Liver (tissue), 9 donors: ENCODE measurements around the gene IKZF4. TPM values are rescaled to one million over a fixed set of nuclear protein-coding genes. Genes with fewer than 3 reads are reported as not detected.

Source experiments
- DNase-seq: peaks from one replicate; pipeline ENCODE4 v3.0.0-alpha.2; 2017; ENCODE audit warnings: low spot score
- H3K27ac ChIP-seq, 2 donors: one replicate each; pipeline ENCODE4 v1.7.0; 2013; ENCODE audit warnings: inconsistent platforms in 2 of 2, low read length in 2 of 2, control low read depth in 1 of 2, low read depth in 1 of 2, mild to moderate bottlenecking in 1 of 2
- H3K27me3 ChIP-seq, 4 donors: one replicate each; pipeline versions ENCODE4 v1.6.1 to v1.7.0; 2013; ENCODE audit warnings: low read length in 3 of 4, inconsistent platforms in 1 of 4, mild to moderate bottlenecking in 1 of 4, moderate library complexity in 1 of 4; ENCODE audit not compliant: control insufficient read depth in 4 of 4, insufficient read depth in 4 of 4
- H3K36me3 ChIP-seq, 4 donors: one replicate each; pipeline versions ENCODE4 v1.6.1 to v1.7.0; 2013; ENCODE audit warnings: low read length in 3 of 4, mild to moderate bottlenecking in 3 of 4, low read depth in 1 of 4, moderate library complexity in 1 of 4; ENCODE audit not compliant: control insufficient read depth in 4 of 4, insufficient read depth in 3 of 4
- H3K4me1 ChIP-seq, 4 donors: one replicate each; pipeline versions ENCODE4 v1.6.1 to v1.7.0; 2013; ENCODE audit warnings: low read length in 3 of 4, mild to moderate bottlenecking in 3 of 4, moderate library complexity in 1 of 4; ENCODE audit not compliant: control insufficient read depth in 4 of 4, insufficient read depth in 4 of 4
- H3K4me3 ChIP-seq, 3 donors: one replicate each; pipeline versions ENCODE4 v1.6.1 to v1.7.0; 2013; ENCODE audit warnings: low read length in 3 of 3, control low read depth in 1 of 3, low read depth in 1 of 3, mild to moderate bottlenecking in 1 of 3
- H3K9ac ChIP-seq, 2 donors: one replicate each; pipeline ENCODE4 v1.7.0; 2013; ENCODE audit warnings: low read length in 2 of 2, mild to moderate bottlenecking in 2 of 2, moderate library complexity in 2 of 2, control low read depth in 1 of 2, low read depth in 1 of 2
- H3K9me3 ChIP-seq, 4 donors: one replicate each; pipeline versions ENCODE4 v1.6.1 to v1.7.0; 2013; ENCODE audit warnings: low read length in 3 of 4; ENCODE audit not compliant: control insufficient read depth in 4 of 4
- EGR1 ChIP-seq, 2 donors: IDR thresholded peaks; 2 replicates each; pipeline ENCODE4 v1.6.1; 2016 to 2018; ENCODE audit warnings: antibody characterized with exemption in 2 of 2, low read depth in 2 of 2
- FOXA1 ChIP-seq: IDR thresholded peaks from 2 replicates; pipeline ENCODE4 v1.6.1; 2016; ENCODE audit warnings: antibody characterized with exemption
- FOXA2 ChIP-seq: IDR thresholded peaks from 2 replicates; pipeline ENCODE4 v1.6.1; 2016; ENCODE audit warnings: antibody characterized with exemption
- GABPA ChIP-seq, 2 donors: IDR thresholded peaks in 1 of 2; conservative IDR thresholded peaks in 1 of 2; 2 replicates each; pipeline ENCODE4 v1.6.1; 2016; ENCODE audit warnings: antibody characterized with exemption in 2 of 2, mild to moderate bottlenecking in 1 of 2, moderate library complexity in 1 of 2
- HNF4A ChIP-seq, 2 donors: conservative IDR thresholded peaks; 2 replicates each; pipeline ENCODE4 v1.6.1; 2016; ENCODE audit warnings: antibody characterized with exemption in 2 of 2, mild to moderate bottlenecking in 2 of 2
- HNF4G ChIP-seq: IDR thresholded peaks from 2 replicates; pipeline ENCODE4 v1.6.1; 2016; ENCODE audit warnings: antibody characterized with exemption
- JUND ChIP-seq, 2 donors: IDR thresholded peaks; 2 replicates each; pipeline ENCODE4 v1.6.1; 2016; ENCODE audit warnings: antibody characterized with exemption in 2 of 2
- NR2F2 ChIP-seq: IDR thresholded peaks from 2 replicates; pipeline ENCODE4 v1.6.1; 2016; ENCODE audit warnings: antibody characterized with exemption
- RAD21 ChIP-seq, 2 donors: IDR thresholded peaks; 2 replicates each; pipeline ENCODE4 v1.6.1; 2016; ENCODE audit warnings: antibody characterized with exemption in 2 of 2, mild to moderate bottlenecking in 2 of 2
- RXRA ChIP-seq, 2 donors: IDR thresholded peaks; 2 replicates each; pipeline ENCODE4 v1.6.1; 2017 to 2018; ENCODE audit warnings: antibody characterized with exemption in 2 of 2, mild to moderate bottlenecking in 1 of 2
- SP1 ChIP-seq: IDR thresholded peaks from 2 replicates; pipeline ENCODE4 v1.6.1; 2018; ENCODE audit warnings: antibody characterized with exemption, mild to moderate bottlenecking
- TAF1 ChIP-seq: conservative IDR thresholded peaks from 2 replicates; pipeline ENCODE4 v1.6.1; 2016; ENCODE audit warnings: antibody characterized with exemption, mild to moderate bottlenecking
- YY1 ChIP-seq: IDR thresholded peaks from 2 replicates; pipeline ENCODE4 v1.6.1; 2016; ENCODE audit warnings: antibody characterized with exemption, mild to moderate bottlenecking
- WGBS: extraction: QIAGEN DNeasy Blood & Tissue Kit; methylation state at CpG from one replicate; pipeline ENCODE4 v1.1.7; 2013; 5-methylcytosine and 5-hydroxymethylcytosine counted together
- polyA plus RNA-seq, 2 donors: library from polyadenylated mRNA; stranded (reverse) in 1 of 2; unstranded in 1 of 2; fragments of 200-250 nt in 1 of 2; fragments of >200 nt in 1 of 2; fragmentation: Nextera tagmentation in 1 of 2; extraction: Ambion mirVana in 1 of 2; gene quantifications; one replicate each; pipeline versions ENCODE4 v1.2.1 to v1.2.3, GENCODE V29; 2013 to 2015
- total RNA-seq, 2 donors: library from RNA; depleted of rRNA; stranded (reverse); fragments of >200 nt; gene quantifications; one replicate each; pipeline ENCODE4 v1.2.3, GENCODE V29; 2014
- TF ChIP-seq, protein P1 (sequence below): IDR thresholded peaks from 2 replicates; pipeline ENCODE4 v1.6.1; 2016; ENCODE audit warnings: antibody characterized with exemption, mild to moderate bottlenecking
- TF ChIP-seq, protein P2 (sequence below): IDR thresholded peaks from 2 replicates; pipeline ENCODE4 v1.6.1; 2016; ENCODE audit warnings: antibody characterized with exemption
- TF ChIP-seq, protein P3 (sequence below): IDR thresholded peaks from 2 replicates; pipeline ENCODE4 v1.6.1; 2016; ENCODE audit warnings: antibody characterized with exemption
- TF ChIP-seq, protein P4 (sequence below): IDR thresholded peaks from 2 replicates; pipeline ENCODE4 v1.6.1; 2016; ENCODE audit warnings: antibody characterized with exemption
- TF ChIP-seq, protein P5 (sequence below): fragments of 150-350 bp; IDR thresholded peaks from 2 replicates; pipeline ENCODE4 v1.5.1; 2017; ENCODE audit warnings: improper control_type of control experiment, low read depth, low read length; ENCODE audit not compliant: missing input control
- donor health status: healthy.
- donor health status: healthy.
- donor health status: healthy.
- donor health status: healthy.
- donor health status: healthy.

The IKZF4 gene
- total and polyA plus RNA-seq, 4 donors = 0.47 to 1.9 (median 0.75) TPM

DNA sequence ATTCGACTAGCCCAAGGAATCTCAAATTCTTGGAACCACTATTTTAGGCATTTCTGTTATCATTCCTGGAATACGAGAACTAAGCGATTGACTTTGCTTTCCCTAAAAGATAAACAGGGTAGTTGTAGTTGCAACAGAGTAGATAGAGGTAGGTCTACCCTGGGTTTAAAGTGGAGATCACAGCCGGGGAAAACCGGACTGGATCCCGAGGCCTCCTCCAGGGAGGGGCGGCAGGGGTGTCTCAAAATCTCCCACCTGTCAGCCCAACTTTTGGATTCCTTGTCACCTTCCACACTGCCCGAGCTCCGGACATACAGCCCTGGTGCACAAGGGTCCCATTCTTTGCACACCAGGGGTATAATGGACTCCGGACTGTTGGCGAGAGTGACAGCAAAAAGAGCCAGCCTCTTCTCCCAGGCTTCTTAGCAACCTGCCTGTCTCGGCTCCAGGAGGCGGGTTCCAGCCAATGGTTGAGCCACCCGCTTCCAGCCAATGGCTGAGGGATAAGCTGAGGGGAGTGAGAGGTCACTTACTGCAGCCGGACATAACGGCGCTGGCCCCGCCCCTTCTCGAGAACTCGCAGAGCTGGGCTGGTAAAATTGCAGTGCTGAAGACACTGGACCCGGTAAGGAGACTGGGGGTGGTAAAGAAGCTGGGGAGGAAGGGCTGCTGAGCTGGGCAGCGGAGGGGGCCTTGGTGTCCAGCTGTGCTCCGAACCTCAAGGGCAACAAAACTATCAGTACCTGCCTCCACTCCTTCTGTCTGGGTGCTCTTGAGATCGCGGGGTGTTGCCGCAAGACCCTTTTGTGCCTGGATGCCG lies 23.9 kb upstream of the IKZF4 start, which contains the start of gene SUOX:
Gene SUOX, plus strand, starts transcription at position 562 of the 820 bp plus-strand sequence. CDS start 4,946 bp downstream, outside the sequence.
- 1% methylated on average over 27 of the region's 27 CpGs for WGBS
- H3K36me3 ChIP-seq = peaks cover 8 to 23% (median 21%) of the 10 kb centered on the region in 4 donors
- H3K9me3 ChIP-seq = no peaks in the 10 kb centered on the region
- peak; percentile 89 for DNase-seq
- TF ChIP-seq, protein P1, sequence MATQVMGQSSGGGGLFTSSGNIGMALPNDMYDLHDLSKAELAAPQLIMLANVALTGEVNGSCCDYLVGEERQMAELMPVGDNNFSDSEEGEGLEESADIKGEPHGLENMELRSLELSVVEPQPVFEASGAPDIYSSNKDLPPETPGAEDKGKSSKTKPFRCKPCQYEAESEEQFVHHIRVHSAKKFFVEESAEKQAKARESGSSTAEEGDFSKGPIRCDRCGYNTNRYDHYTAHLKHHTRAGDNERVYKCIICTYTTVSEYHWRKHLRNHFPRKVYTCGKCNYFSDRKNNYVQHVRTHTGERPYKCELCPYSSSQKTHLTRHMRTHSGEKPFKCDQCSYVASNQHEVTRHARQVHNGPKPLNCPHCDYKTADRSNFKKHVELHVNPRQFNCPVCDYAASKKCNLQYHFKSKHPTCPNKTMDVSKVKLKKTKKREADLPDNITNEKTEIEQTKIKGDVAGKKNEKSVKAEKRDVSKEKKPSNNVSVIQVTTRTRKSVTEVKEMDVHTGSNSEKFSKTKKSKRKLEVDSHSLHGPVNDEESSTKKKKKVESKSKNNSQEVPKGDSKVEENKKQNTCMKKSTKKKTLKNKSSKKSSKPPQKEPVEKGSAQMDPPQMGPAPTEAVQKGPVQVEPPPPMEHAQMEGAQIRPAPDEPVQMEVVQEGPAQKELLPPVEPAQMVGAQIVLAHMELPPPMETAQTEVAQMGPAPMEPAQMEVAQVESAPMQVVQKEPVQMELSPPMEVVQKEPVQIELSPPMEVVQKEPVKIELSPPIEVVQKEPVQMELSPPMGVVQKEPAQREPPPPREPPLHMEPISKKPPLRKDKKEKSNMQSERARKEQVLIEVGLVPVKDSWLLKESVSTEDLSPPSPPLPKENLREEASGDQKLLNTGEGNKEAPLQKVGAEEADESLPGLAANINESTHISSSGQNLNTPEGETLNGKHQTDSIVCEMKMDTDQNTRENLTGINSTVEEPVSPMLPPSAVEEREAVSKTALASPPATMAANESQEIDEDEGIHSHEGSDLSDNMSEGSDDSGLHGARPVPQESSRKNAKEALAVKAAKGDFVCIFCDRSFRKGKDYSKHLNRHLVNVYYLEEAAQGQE = peak; percentile 87
- TF ChIP-seq, protein P2, sequence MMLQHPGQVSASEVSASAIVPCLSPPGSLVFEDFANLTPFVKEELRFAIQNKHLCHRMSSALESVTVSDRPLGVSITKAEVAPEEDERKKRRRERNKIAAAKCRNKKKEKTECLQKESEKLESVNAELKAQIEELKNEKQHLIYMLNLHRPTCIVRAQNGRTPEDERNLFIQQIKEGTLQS = peak; percentile 16
- peak; percentile 33 for TF ChIP-seq FOXA1
- peak; percentile 70 for TF ChIP-seq TAF1
- TF ChIP-seq, protein P3, sequence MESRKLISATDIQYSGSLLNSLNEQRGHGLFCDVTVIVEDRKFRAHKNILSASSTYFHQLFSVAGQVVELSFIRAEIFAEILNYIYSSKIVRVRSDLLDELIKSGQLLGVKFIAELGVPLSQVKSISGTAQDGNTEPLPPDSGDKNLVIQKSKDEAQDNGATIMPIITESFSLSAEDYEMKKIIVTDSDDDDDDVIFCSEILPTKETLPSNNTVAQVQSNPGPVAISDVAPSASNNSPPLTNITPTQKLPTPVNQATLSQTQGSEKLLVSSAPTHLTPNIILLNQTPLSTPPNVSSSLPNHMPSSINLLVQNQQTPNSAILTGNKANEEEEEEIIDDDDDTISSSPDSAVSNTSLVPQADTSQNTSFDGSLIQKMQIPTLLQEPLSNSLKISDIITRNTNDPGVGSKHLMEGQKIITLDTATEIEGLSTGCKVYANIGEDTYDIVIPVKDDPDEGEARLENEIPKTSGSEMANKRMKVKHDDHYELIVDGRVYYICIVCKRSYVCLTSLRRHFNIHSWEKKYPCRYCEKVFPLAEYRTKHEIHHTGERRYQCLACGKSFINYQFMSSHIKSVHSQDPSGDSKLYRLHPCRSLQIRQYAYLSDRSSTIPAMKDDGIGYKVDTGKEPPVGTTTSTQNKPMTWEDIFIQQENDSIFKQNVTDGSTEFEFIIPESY = no peak
- peak; percentile 81 to 85 for TF ChIP-seq HNF4A (conservative IDR thresholded peaks at IDR 0.05)
- TF ChIP-seq JUND (IDR thresholded peaks at IDR 0.05) = peak in 1 of 2 donors; percentile 25
- TF ChIP-seq HNF4G = peak; percentile 82
- TF ChIP-seq NR2F2 = peak; percentile 81
- TF ChIP-seq YY1 = peak; percentile 84
- TF ChIP-seq GABPA (IDR thresholded peaks at IDR 0.05 in 1 of 2, conservative IDR thresholded peaks at IDR 0.05 in 1 of 2) = peak in 1 of 2 donors; percentile 75
- TF ChIP-seq EGR1 (IDR thresholded peaks at IDR 0.05; ENCODE audit: low read depth in 2 of 2) = no peak
- peak; percentile 39 to 66 for TF ChIP-seq RAD21 (IDR thresholded peaks at IDR 0.05)
- peak; percentile 69 to 71 for TF ChIP-seq RXRA (IDR thresholded peaks at IDR 0.05)
- TF ChIP-seq FOXA2 = no peak
- TF ChIP-seq, protein P4, sequence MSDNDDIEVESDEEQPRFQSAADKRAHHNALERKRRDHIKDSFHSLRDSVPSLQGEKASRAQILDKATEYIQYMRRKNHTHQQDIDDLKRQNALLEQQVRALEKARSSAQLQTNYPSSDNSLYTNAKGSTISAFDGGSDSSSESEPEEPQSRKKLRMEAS = no peak
- TF ChIP-seq SP1 = peak; percentile 90
- TF ChIP-seq, protein P5, sequence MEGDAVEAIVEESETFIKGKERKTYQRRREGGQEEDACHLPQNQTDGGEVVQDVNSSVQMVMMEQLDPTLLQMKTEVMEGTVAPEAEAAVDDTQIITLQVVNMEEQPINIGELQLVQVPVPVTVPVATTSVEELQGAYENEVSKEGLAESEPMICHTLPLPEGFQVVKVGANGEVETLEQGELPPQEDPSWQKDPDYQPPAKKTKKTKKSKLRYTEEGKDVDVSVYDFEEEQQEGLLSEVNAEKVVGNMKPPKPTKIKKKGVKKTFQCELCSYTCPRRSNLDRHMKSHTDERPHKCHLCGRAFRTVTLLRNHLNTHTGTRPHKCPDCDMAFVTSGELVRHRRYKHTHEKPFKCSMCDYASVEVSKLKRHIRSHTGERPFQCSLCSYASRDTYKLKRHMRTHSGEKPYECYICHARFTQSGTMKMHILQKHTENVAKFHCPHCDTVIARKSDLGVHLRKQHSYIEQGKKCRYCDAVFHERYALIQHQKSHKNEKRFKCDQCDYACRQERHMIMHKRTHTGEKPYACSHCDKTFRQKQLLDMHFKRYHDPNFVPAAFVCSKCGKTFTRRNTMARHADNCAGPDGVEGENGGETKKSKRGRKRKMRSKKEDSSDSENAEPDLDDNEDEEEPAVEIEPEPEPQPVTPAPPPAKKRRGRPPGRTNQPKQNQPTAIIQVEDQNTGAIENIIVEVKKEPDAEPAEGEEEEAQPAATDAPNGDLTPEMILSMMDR = no peak
- H3K4me1 ChIP-seq = peaks cover 5 to 42% (median 33%) of the 10 kb centered on the region in 4 donors
- H3K4me3 ChIP-seq = peak within 1 kb of the TSS; percentile 58 to 92 (median 87)
- no peaks in the 10 kb centered on the region for H3K27me3 ChIP-seq
- peak within 1 kb of the TSS; percentile 82 to 89 for H3K27ac ChIP-seq
- H3K9ac ChIP-seq = peak within 1 kb of the TSS; percentile 34 to 78
